Activated T-helper 2 cell treated with anti-CD3 and anti-CD28 coated beads, Interferon-gamma antibody, Interleukin-2, Interleukin-4, amounts not matched to agents 10 μg/mL and 5 μg/mL and 100 μg/mL, durations not matched to agents 14 hours and 24 hours and 36 hours (primary cell): ENCODE data around the gene NKAPD1. TPM values are rescaled to one million over a fixed set of nuclear protein-coding genes. Genes with fewer than 3 reads are reported as not detected.
"Not testable (repeated sequence)": the region's sequence is repeated elsewhere in the genome, so short reads cannot be mapped to it uniquely, and the experiment has no call there.

Experiments
- DNase-seq: peaks from one replicate; pipeline ENCODE4 v3.0.0; 2021; ENCODE audit warnings: low spot score
- H3K27ac Mint-ChIP-seq: one replicate; pipeline ENCODE4 v1.8.0; 2021; ENCODE audit warnings: mixed read lengths
- H3K27me3 Mint-ChIP-seq: one replicate; pipeline ENCODE4 v1.8.0; 2021; ENCODE audit warnings: low read depth, mixed read lengths
- H3K36me3 Mint-ChIP-seq: one replicate; pipeline ENCODE4 v1.8.0; 2021; ENCODE audit warnings: low read depth, mixed read lengths
- H3K4me1 Mint-ChIP-seq: one replicate; pipeline ENCODE4 v1.8.0; 2021; ENCODE audit warnings: low read depth, mixed read lengths
- H3K4me3 Mint-ChIP-seq: one replicate; pipeline ENCODE4 v1.8.0; 2021; ENCODE audit warnings: low read depth, mild to moderate bottlenecking, moderate library complexity, mixed read lengths
- H3K9me3 Mint-ChIP-seq: one replicate; pipeline ENCODE4 v1.8.0; 2021; ENCODE audit warnings: mixed read lengths
- intact Hi-C: fragments of 100-400 bp; cut with micrococcal nuclease; formaldehyde crosslinking; loops from one replicate; pipeline ENCODE4 v1.15.1; 2023
- total RNA-seq: library from RNA; stranded (reverse); gene quantifications from 2 replicates; pipeline ENCODE4 v1.2.3, GENCODE V29; 2022

The NKAPD1 gene, protein sequence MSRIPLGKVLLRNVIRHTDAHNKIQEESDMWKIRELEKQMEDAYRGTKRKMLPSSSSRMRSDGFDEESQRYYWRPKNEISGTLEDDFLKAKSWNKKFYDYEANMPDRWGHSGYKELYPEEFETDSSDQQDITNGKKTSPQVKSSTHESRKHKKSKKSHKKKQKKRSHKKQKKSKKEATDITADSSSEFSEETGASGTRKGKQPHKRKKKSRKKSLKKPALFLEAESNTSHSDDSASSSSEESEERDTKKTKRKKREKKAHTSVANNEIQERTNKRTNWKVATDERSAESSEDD
- total RNA-seq = 24.6 and 25.0 TPM in 2 replicates

DNA sequence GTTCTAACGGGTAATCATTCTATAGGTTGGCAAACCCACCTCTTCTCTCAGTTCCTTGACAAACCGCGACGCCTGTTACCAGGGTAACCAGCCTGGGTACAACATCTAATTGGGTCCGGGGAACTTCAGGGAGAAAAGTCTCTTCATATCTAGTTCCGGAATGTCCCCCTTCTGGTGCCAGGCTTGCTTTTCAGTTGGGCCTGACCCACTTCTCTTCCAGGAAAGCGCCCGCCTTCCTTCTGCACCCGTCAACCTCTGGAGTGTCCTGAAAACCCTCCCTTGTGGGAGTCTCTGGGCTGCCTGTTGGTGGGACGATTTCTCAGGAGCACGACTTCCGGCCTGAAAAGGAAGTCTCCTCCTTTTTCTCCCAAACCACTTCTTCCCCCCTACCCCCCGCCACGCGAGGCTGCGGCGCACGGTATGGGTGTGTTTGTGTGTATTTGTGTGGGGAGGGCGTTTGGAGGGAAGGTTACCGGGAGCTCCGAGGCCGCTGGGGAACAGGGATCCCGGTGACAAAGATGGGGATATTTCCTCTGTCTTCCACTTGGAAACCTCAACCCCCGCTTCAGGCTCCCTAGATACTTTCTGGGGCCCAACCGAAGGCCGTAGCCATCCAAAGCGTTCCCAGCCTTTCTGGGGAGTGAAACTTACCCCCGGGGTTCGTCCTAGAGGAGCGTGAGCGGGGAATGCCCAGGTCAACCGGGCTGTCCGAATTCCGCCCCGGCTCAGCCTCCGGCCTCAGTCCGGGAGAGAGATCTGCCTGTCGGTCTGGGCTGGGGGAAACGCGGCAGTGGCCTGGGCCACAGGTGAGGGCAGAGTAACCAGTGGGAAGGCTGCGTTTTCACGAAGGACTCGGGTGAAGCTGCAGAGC is at the start of gene NKAPD1, which contains the start of gene PIH1D2:
Gene NKAPD1 (plus strand): TSS at position 359 of the 871 bp plus-strand sequence. CDS start 1,276 bp downstream, outside the sequence.
Gene PIH1D2 (minus strand): TSS at position 77 of the 871 bp plus-strand sequence. CDS start 843 bp downstream, outside the sequence.
- Mint-ChIP-seq H3K27ac (peak within 1 kb of the TSS; percentile 92), H3K36me3 (peaks cover 24% of the 10 kb centered on the region), H3K4me1 (peaks cover 23% of the 10 kb centered on the region), H3K4me3 (peak within 1 kb of the TSS; percentile 94), H3K9me3 (no peaks in the 10 kb centered on the region), H3K27me3 (peaks cover 8% of the 10 kb centered on the region)
- intact Hi-C loops = loop anchor here (1.0 to 5.0 kb wide), 6 partner anchors 12 to 307 kb away; partner anchors contain the start of genes CFAP68, DLAT, FDXACB1 and PPP2R1B
- DNase-seq = peak; percentile 75

- Mint-ChIP-seq H3K4me1 (peaks cover 13% of the 10 kb centered on the region), H3K27me3 (no peaks in the 10 kb centered on the region), H3K36me3 (peaks cover 41% of the 10 kb centered on the region), H3K4me3 (peak within 1 kb of the TSS; percentile 99), H3K9me3 (no peaks in the 10 kb centered on the region), H3K27ac (peak within 1 kb of the TSS; percentile 99)
- intact Hi-C loops = loop anchor here (1.0 to 2.0 kb wide), 5 partner anchors 32 to 146 kb away; partner anchors contain the start of genes CFAP68, FDXACB1, NKAPD1 and PIH1D2
- peak; percentile 86 for DNase-seq
Observed at GRCh38 chr11:112024773-112025678, 49.1 kb upstream of the NKAPD1 start, which contains the start of gene DLAT. Gene DLAT, plus strand, starts transcription at chr11:112025408. Its CDS starts 65 bp downstream, at chr11:112025473.

- intact Hi-C loops = loop anchor here (1.0 to 2.0 kb wide), 5 partner anchors 31 to 147 kb away; partner anchors contain the start of genes CFAP68, FDXACB1, NKAPD1 and PIH1D2
- peak overlapping the region; percentile 99 for H3K27ac Mint-ChIP-seq
- no peaks in the 10 kb centered on the region for H3K27me3 Mint-ChIP-seq
- DNase-seq = no peak
- peak overlapping the region; percentile 99 for H3K4me3 Mint-ChIP-seq
- H3K36me3 Mint-ChIP-seq = peaks cover 41% of the 10 kb centered on the region
- H3K4me1 Mint-ChIP-seq = peaks cover 13% of the 10 kb centered on the region
- no peaks in the 10 kb centered on the region for H3K9me3 Mint-ChIP-seq
Observed at GRCh38 chr11:112025707-112026106, 48.4 kb upstream of the NKAPD1 start.

- H3K9me3 Mint-ChIP-seq, H3K27me3 Mint-ChIP-seq, H3K27ac Mint-ChIP-seq, H3K4me3 Mint-ChIP-seq, DNase-seq, intact Hi-C loops: not testable (repeated sequence)
- H3K36me3 Mint-ChIP-seq = peaks cover 44% of the 10 kb centered on the region
- peaks cover 13% of the 10 kb centered on the region for H3K4me1 Mint-ChIP-seq
Observed at GRCh38 chr11:112026784-112027410, 47.2 kb upstream of the NKAPD1 start.

- Mint-ChIP-seq H3K9me3 (no peaks in the 10 kb centered on the region), H3K27ac (no peak overlapping the region)
Observed at GRCh38 chr11:112029460-112029859, 44.6 kb upstream of the NKAPD1 start.

GRCh38 chr11:112033902-112034301 is 40.2 kb upstream of the NKAPD1 start:
- Mint-ChIP-seq H3K36me3 (peaks cover 61% of the 10 kb centered on the region), H3K27me3 (no peaks in the 10 kb centered on the region), H3K9me3 (no peaks in the 10 kb centered on the region), H3K4me1 (peaks cover 4% of the 10 kb centered on the region), H3K27ac (no peak overlapping the region), H3K4me3 (no peak overlapping the region)
- intact Hi-C loops = no loop called here
- no peak for DNase-seq

More at GRCh38 chr11:112029460-112029859, 44.6 kb upstream of the NKAPD1 start:
- no peaks in the 10 kb centered on the region for H3K27me3 Mint-ChIP-seq
- no peak overlapping the region for H3K4me3 Mint-ChIP-seq
- DNase-seq = no peak
- H3K4me1 Mint-ChIP-seq = peaks cover 2% of the 10 kb centered on the region
- intact Hi-C loops = no loop called here
- peaks cover 51% of the 10 kb centered on the region for H3K36me3 Mint-ChIP-seq

DNA sequence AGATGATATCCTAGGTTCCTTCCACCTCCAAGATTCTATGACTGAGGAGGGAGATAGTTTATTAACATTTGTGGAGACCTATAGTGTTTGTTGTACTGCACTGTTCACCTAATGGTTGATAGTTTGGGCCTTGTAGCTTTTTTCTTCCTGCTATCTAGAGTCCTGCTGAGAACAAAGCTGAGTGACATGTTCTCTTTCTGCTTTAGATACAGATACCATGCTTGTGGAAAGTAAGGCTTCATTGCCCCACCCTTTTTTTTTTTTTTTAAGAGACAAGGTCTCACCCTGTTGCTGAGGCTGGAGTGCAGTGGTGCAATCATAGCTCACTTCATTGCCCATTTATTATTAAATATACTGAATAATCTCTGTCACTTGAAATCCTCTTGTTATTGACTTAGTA is 36.6 kb upstream of the NKAPD1 start:
- no peaks in the 10 kb centered on the region for H3K27me3 Mint-ChIP-seq
- peaks cover 66% of the 10 kb centered on the region for H3K36me3 Mint-ChIP-seq
- H3K4me3 Mint-ChIP-seq = no peak overlapping the region
- H3K4me1 Mint-ChIP-seq = peaks cover 20% of the 10 kb centered on the region
- no peak overlapping the region for H3K27ac Mint-ChIP-seq
- H3K9me3 Mint-ChIP-seq = no peaks in the 10 kb centered on the region
- intact Hi-C loops = no loop called here
- DNase-seq = no peak

GRCh38 chr11:112042161-112042960 is 31.7 kb upstream of the NKAPD1 start:
- Mint-ChIP-seq H3K27me3 (no peaks in the 10 kb centered on the region), H3K9me3 (no peaks in the 10 kb centered on the region), H3K27ac (no peak overlapping the region), H3K4me1 (peaks cover 20% of the 10 kb centered on the region), H3K36me3 (peaks cover 80% of the 10 kb centered on the region), H3K4me3 (no peak overlapping the region)
- intact Hi-C loops = no loop called here
- no peak for DNase-seq

- H3K27ac Mint-ChIP-seq = no peak overlapping the region
- DNase-seq = no peak
- no peaks in the 10 kb centered on the region for H3K9me3 Mint-ChIP-seq
- H3K36me3 Mint-ChIP-seq = peaks cover 80% of the 10 kb centered on the region
- H3K4me3 Mint-ChIP-seq = no peak overlapping the region
- H3K27me3 Mint-ChIP-seq = no peaks in the 10 kb centered on the region
- H3K4me1 Mint-ChIP-seq = peaks cover 20% of the 10 kb centered on the region
- intact Hi-C loops = no loop called here
Observed at GRCh38 chr11:112042961-112043304, 31.2 kb upstream of the NKAPD1 start.

DNA sequence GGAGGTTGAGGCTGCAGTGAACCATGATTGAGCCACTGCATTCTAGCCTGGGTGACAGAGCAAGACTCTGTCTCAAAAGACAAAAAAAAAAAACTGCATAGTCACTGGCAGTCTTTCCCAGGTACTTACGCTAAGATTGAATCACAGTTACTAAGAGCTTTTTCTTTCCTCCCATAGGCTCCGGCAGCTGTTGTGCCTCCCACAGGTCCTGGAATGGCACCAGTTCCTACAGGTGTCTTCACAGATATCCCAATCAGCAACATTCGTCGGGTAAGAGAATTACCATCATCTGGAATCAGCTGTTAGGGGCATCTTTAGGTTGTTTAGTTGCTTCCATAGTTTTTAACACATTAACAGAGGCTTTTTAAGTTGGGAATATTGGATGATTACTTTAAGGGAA is 29.1 kb upstream of the NKAPD1 start:
- H3K27ac Mint-ChIP-seq = no peak overlapping the region
- intact Hi-C loops = no loop called here
- H3K4me1 Mint-ChIP-seq = peaks cover 24% of the 10 kb centered on the region
- DNase-seq = no peak
- no peaks in the 10 kb centered on the region for H3K9me3 Mint-ChIP-seq
- no peaks in the 10 kb centered on the region for H3K27me3 Mint-ChIP-seq
- H3K4me3 Mint-ChIP-seq = no peak overlapping the region
- peaks cover 81% of the 10 kb centered on the region for H3K36me3 Mint-ChIP-seq

DNA sequence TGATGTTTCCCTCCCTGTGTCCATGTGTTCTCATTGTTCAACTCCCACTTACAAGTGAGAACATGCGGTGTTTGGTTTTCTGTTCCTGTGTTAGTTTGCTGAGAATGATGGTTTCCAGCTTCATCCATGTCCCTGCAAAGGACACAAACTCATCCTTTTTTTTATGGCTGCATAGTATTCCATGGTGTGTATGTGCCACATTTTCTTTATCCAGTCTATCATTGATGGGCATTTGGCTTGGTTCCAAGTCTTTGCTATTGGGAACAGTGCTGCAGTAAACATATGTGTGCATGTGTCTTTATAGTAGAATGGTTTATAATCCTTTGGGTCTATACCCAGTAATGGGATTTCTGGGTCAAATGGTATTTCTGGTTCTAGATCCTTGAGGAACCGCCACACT is 27.5 kb upstream of the NKAPD1 start:
- peaks cover 19% of the 10 kb centered on the region for H3K4me1 Mint-ChIP-seq

More for the DNA sequence above, 27.5 kb upstream of the NKAPD1 start:
- H3K27me3 Mint-ChIP-seq, DNase-seq, intact Hi-C loops, H3K9me3 Mint-ChIP-seq, H3K27ac Mint-ChIP-seq, H3K4me3 Mint-ChIP-seq: not testable (repeated sequence)
- peaks cover 86% of the 10 kb centered on the region for H3K36me3 Mint-ChIP-seq
